GM19467 (cell line): ENCODE results near the gene EIF4E1B.

Source experiments
- ATAC-seq: cut with Tn5 transposase; IDR thresholded peaks from one replicate; pipeline ENCODE4 v1.9.1; 2021; ENCODE audit warnings: mild to moderate bottlenecking, moderate library complexity; ENCODE audit not compliant: unreplicated experiment

The EIF4E1B gene

DNA sequence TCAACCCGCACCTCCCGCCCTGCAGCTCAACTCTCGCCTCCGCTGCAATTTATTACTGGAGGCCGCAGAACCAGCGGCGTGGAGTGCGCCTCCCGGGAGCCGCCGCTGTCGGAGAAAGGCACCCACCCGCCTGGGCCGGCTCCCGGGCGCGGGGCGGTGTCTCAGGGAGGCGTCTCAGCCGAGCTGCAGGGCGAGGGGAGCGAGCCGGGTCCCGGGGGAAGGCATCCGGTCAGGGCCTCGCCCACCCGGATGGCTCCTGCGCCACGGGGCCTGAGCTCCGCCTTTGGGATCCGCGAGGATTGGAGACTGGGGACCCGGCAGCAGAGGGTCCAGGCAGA lies 49.7 kb downstream of the EIF4E1B start:
- ATAC-seq = no peak

DNA sequence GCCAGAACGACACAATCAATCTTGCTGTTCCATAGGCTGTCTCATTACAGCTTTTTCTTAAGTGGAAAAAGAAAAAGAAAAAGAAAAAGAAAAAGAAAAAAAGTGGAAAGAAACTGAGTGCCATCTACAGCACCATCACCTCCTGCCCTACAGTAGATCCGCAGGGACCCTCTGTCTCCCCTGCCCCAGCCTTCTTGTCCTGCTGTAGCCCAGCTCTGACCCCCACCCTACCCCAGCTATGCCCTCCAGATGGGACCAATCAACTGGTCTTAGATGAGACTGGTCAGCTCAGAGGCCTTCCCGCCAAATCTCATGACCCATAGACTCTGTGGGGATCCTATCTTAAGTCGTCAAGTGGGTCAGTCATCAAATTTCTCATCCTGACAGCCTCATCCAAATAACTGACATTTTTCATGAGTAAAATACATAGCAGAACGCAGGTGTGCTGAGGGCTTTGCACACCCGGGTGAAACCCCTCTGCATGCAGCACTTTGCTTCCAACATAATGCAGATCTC lies 51.6 kb downstream of the EIF4E1B start:
- no peak for ATAC-seq

DNA sequence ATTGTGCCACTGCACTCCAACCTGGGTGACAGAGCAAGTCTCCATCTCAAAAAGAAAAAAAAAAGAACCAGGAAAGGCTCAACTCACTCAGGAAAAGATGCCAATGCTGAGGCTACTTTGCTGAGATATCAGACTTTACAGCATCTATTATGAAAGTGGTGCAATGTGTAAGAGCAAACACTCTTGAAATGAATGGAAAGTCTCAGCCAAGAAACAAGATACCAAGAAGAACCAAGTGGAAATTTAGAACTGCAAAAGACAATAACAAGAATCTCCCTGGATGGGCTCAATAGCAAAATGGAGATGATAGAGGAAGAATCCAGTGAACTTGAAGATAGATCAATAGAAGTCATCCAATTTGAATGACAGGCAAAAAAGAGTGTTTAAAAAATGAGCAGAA lies 54.5 kb downstream of the EIF4E1B start:
- ATAC-seq = no peak

DNA sequence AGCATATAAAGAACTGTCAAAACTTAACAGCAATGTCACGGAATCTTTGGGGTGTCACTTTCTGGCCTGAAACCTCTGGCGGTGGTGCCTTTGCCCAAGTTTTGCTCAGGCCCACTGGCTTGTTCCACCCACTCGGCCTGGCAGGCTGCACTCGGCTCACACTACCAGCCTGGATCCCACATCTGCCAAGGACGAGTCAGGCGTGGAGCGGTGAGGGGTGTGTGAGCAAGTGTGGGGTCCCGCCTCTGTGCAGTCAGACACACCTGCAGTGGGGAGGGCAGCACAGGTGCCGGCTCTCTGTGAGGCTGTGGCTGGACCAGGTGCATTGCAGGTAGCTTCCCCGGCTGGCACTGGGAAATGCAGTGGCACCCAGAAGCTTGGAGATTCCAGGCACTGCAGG lies 56.8 kb downstream of the EIF4E1B start:
- no peak for ATAC-seq

DNA sequence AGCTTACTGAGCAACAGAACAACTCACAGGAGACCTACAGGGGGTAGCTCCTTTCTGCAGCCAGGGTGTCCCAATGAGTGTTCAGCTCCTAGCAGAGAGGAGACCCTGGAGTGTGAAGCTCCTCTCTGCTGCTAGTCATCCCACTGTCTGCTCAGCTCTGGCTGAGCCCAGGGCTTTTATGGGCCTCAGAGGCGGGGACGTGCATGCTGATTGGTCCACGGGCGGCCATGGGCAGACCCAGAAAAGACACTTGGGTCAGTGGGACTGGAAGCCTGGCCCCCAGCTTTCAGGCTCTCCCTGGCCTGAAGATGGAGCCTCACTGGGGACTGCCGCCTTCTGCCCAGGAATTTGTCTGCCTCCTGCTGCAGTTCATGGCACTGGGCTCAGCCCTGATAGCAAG lies 57.4 kb downstream of the EIF4E1B start:
- no peak for ATAC-seq

DNA sequence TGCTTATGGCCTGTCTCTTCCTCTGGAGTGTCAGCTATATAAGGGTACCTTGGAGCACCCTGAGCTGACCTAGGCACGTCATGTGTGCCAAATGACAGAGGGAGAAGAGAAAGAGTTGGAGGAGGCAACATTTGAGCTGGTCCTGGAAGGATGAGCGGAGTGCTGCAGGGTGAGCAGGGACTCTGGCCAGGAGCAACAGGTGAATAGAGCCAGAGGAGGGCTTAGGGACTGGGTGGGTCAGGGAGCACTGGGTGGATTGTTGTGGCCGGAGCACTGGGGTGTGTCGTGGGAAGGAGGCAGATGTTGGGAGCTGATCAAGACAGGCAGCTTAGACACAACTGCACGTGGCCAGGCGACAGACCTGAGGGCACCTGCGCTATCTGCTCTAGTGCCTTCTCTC lies 60.4 kb downstream of the EIF4E1B start:
- ATAC-seq = no peak

DNA sequence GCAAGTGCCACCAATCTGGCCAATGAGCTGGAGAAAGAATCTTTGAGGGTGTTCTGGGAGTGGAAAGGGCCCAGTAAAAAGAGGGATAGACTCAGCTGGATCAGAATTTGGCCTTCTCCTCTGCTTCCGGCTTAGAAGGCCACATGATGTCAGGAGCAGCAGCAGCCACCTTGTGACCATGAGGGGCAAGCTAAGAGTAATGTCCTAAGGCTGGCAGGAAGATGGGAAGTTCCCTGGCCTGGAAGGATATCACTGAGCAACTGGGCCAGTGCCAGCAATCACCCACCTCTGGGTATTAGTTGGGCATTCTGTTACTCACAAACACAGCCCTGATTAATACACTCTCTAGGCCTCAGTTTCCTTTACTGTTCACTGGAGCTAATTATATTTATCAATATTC lies 61.0 kb downstream of the EIF4E1B start:
- no peak for ATAC-seq

DNA sequence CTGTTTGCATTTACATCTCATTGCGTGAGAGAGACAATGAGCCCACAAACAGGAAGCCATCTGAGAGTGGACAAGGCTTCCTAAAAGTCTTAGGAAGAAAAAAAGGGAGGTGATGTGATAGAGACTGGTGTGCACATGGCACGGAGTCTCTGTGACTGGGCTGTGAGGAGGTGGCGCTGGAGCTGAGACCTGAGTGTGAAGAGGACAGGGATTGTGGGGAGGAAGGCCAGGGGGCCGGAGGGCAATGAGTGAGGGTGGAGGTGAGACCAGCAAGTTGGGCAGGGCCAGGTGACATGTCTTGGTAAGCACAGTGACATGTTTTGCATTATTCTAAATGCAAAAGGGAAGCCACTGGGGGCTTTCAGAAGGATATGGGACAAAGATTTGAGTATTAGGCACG lies 61.9 kb downstream of the EIF4E1B start:
- no peak for ATAC-seq

DNA sequence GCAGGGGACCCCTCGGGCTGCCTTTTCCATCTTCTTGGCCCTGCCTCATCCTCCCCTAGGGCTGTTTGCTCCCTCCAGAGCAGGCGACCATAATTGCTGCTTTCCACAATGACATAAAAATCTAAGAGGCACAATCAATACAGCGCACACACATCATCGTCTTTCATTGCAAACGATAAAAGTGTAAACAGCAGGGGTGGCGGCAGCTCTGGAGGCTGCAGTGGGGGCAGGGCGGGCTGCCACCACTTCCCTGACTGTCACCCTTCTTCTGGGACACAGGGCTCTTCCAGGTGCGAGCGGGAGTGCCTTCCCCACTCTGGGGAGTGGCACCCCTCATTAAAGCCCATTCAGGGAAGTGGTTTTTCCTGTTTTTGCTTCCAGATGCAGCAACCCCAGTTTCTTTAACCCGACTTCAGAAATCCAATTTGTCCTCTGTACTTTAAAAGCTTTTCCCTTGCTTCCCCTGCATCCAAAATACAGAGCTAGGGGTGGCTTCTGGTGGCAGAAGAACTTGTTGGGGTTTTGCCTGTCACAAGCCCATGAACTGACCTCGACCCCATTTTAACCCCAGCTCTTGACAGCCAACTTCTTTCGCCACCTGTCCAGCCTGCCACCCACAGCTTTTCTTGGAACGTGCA lies 62.5 kb downstream of the EIF4E1B start:
- ATAC-seq = no peak

DNA sequence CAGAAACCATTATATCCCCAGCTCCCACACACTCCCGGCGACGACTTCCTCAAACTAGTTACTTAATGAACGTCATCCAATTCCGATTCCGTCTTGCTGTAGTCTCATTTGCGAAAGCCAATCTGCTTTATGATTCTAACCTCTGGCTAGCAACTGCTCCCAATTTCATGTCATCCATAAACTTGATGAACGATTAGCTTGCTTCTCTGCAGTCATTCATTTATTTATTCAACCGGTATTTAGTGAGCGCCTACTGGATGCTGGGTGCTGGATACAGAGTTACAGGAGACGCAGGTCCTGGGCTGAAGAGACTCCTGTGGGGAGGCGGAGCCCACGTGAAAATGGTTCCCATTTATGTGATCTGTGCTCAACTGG lies 63.0 kb downstream of the EIF4E1B start:
- no peak for ATAC-seq

DNA sequence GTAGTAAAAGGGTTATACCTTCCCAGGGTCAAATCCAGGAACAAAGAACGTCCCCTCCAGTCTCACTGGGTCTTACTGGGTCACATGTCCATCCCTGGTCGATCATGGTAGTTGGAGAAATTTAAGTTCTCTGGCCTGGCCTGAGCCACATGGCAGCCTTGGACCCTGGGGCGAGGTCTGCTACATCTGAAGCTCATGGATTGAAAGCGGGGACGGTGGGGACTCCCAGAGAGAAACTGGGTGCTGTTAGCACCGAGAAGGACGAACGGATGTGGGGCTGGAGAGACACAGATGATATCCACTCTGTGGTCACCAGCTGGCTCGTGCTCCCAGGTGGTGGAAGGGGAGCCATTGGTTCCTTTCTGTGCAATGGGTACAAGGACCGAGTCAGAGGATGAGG lies 63.7 kb downstream of the EIF4E1B start:
- ATAC-seq = no peak

DNA sequence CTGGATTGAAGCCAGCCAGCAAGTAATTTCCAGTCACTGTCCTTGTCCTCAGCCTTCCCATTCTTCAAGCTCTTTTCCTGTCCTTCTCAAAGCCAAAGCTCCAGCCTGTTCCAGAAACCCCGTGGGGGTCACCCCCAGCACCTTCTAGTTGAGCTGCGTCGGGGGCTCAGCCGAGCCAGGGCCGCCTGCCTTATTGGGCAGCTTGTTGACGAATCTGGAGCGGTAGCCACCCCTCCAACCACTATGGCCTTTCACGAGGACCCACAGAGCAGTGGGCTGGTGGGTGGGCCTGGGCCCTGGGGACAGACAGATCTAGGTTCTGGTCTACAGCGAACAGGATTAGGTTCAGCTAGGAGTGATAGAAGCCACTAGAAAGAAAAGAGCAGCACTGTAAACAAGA lies 64.2 kb downstream of the EIF4E1B start:
- no peak for ATAC-seq

DNA sequence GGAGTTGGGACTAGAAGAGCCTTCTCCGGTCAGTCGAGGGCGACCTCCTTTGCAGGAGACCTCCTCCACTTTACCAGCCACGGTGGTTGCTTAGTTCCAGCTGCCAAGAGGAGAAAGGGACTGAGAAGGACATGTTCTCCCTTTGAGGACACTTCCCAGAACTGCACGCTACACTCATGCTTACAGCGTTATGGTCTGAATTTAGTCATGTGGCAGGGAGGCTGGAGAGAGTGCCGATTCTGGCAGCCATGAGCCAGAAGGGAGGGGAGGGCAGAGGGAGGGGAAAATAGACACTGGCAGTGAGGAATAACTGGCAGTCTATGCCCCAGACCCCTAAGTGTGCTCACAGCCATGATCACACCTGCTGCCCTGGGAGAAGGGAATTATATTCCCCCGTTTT lies 64.6 kb downstream of the EIF4E1B start:
- no peak for ATAC-seq
